ENCODE data around the gene PDILT.

GRCh38 chr16:20441191-20441590, 36.7 kb upstream of the PDILT start:
- TF ChIP-seq REST (IDR thresholded peaks at IDR 0.05; ENCODE audit: insufficient read depth in 1 of 2, low read depth in 2 of 2, low read length in 2 of 2) = no peak
- no peak for TF ChIP-seq TAF1 (IDR thresholded peaks at IDR 0.05; ENCODE audit: borderline replicate concordance, insufficient read depth, low read length)
- no peak for TF ChIP-seq POLR2AphosphoS5 (IDR thresholded peaks at IDR 0.05; ENCODE audit: low read depth, low read length)
- no peak for TF ChIP-seq SIN3A (IDR thresholded peaks at IDR 0.05; ENCODE audit: borderline replicate concordance, insufficient read depth, low read length)
- TF ChIP-seq FOXP2 (optimal IDR thresholded peaks at IDR 0.05; ENCODE audit: borderline replicate concordance, extremely low read depth, extremely low read length, insufficient read depth) = no peak

All from PFSK-1 (cell line).